ENCODE data around the gene CNGB1.

The CNGB1 gene

GRCh38 chr16:57886427-57886826 is 84.5 kb downstream of the CNGB1 start:
- ATAC-seq (ENCODE audit: low read depth) (no peak), DNase-seq (ENCODE audit: low spot score) (no peak)
- no peaks in the 10 kb centered on the region for H3K9me3 ChIP-seq (ENCODE audit: severe bottlenecking)
- H3K27ac ChIP-seq (ENCODE audit: poor library complexity, severe bottlenecking): no peak overlapping the region
- H3K4me1 ChIP-seq (ENCODE audit: insufficient read depth, poor library complexity, severe bottlenecking): peaks cover 3% of the 10 kb centered on the region
- H3K27me3 ChIP-seq (ENCODE audit: insufficient read depth, poor library complexity, severe bottlenecking): no peaks in the 10 kb centered on the region
- H3K36me3 ChIP-seq (ENCODE audit: low read depth): no peaks in the 10 kb centered on the region
- H3K4me3 ChIP-seq (ENCODE audit: severe bottlenecking): no peak overlapping the region
- TF ChIP-seq, protein P1, sequence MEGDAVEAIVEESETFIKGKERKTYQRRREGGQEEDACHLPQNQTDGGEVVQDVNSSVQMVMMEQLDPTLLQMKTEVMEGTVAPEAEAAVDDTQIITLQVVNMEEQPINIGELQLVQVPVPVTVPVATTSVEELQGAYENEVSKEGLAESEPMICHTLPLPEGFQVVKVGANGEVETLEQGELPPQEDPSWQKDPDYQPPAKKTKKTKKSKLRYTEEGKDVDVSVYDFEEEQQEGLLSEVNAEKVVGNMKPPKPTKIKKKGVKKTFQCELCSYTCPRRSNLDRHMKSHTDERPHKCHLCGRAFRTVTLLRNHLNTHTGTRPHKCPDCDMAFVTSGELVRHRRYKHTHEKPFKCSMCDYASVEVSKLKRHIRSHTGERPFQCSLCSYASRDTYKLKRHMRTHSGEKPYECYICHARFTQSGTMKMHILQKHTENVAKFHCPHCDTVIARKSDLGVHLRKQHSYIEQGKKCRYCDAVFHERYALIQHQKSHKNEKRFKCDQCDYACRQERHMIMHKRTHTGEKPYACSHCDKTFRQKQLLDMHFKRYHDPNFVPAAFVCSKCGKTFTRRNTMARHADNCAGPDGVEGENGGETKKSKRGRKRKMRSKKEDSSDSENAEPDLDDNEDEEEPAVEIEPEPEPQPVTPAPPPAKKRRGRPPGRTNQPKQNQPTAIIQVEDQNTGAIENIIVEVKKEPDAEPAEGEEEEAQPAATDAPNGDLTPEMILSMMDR (IDR thresholded peaks at IDR 0.05; ENCODE audit: poor library complexity, severe bottlenecking): no peak

- H3K4me1 ChIP-seq (ENCODE audit: insufficient read depth, poor library complexity, severe bottlenecking): no peaks in the 10 kb centered on the region
- TF ChIP-seq, protein P1 (IDR thresholded peaks at IDR 0.05; ENCODE audit: poor library complexity, severe bottlenecking): no peak
- H3K27ac ChIP-seq (ENCODE audit: poor library complexity, severe bottlenecking): no peak overlapping the region
- no peaks in the 10 kb centered on the region for H3K36me3 ChIP-seq (ENCODE audit: low read depth)
- no peak for ATAC-seq (ENCODE audit: low read depth)
- H3K9me3 ChIP-seq (ENCODE audit: severe bottlenecking): no peaks in the 10 kb centered on the region
- H3K4me3 ChIP-seq (ENCODE audit: severe bottlenecking): no peak overlapping the region
- no peak for DNase-seq (ENCODE audit: low spot score)
- H3K27me3 ChIP-seq (ENCODE audit: insufficient read depth, poor library complexity, severe bottlenecking): no peaks in the 10 kb centered on the region
These were observed 86.2 kb downstream of the CNGB1 start for GRCh38 chr16:57884655-57885133.

- TF ChIP-seq, protein P1 (IDR thresholded peaks at IDR 0.05; ENCODE audit: poor library complexity, severe bottlenecking): no peak
- no peaks in the 10 kb centered on the region for H3K4me1 ChIP-seq (ENCODE audit: insufficient read depth, poor library complexity, severe bottlenecking)
- no peak overlapping the region for H3K4me3 ChIP-seq (ENCODE audit: severe bottlenecking)
- no peaks in the 10 kb centered on the region for H3K9me3 ChIP-seq (ENCODE audit: severe bottlenecking)
- H3K27me3 ChIP-seq (ENCODE audit: insufficient read depth, poor library complexity, severe bottlenecking): no peaks in the 10 kb centered on the region
- no peaks in the 10 kb centered on the region for H3K36me3 ChIP-seq (ENCODE audit: low read depth)
- DNase-seq (ENCODE audit: low spot score) (no peak), ATAC-seq (ENCODE audit: low read depth) (peak; percentile 42; the same call in 2 of the 3 replicates)
- no peak overlapping the region for H3K27ac ChIP-seq (ENCODE audit: poor library complexity, severe bottlenecking)
These were observed 86.8 kb downstream of the CNGB1 start for GRCh38 chr16:57883953-57884654.

DNA sequence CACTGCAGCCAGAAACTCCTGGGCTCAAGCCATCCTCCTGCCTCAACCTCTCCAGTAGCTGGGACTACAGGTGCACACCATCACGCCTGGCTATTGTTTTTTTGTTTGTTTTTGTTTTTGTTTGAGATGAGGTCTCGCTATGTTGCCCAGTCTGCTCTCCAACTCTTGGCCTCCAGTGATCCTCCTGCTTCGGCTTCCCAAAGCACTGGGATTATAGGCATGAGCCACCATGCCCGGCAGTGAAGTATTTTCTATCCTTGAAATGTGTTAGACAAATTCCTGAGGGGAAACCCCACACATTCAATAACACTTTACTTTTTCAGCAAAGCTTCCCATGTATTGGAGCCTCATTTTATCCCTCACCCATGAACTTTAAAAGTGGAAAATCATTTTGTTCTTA is 87.4 kb downstream of the CNGB1 start:
- no peaks in the 10 kb centered on the region for H3K9me3 ChIP-seq (ENCODE audit: severe bottlenecking)
- no peaks in the 10 kb centered on the region for H3K36me3 ChIP-seq (ENCODE audit: low read depth)
- H3K4me3 ChIP-seq (ENCODE audit: severe bottlenecking): no peak overlapping the region
- ATAC-seq (ENCODE audit: low read depth) (no peak), DNase-seq (ENCODE audit: low spot score) (no peak)
- TF ChIP-seq, protein P1 (IDR thresholded peaks at IDR 0.05; ENCODE audit: poor library complexity, severe bottlenecking): no peak
- no peak overlapping the region for H3K27ac ChIP-seq (ENCODE audit: poor library complexity, severe bottlenecking)
- no peaks in the 10 kb centered on the region for H3K4me1 ChIP-seq (ENCODE audit: insufficient read depth, poor library complexity, severe bottlenecking)
- H3K27me3 ChIP-seq (ENCODE audit: insufficient read depth, poor library complexity, severe bottlenecking): no peaks in the 10 kb centered on the region

- TF ChIP-seq, protein P1 (IDR thresholded peaks at IDR 0.05; ENCODE audit: poor library complexity, severe bottlenecking): no peak
- ATAC-seq (ENCODE audit: low read depth): no peak
- H3K9me3 ChIP-seq (ENCODE audit: severe bottlenecking): no peaks in the 10 kb centered on the region
These were observed 88.1 kb downstream of the CNGB1 start for GRCh38 chr16:57882792-57883191.

More at GRCh38 chr16:57882792-57883191, 88.1 kb downstream of the CNGB1 start:
- Histone ChIP-seq H3K27ac (ENCODE audit: poor library complexity, severe bottlenecking) (no peak overlapping the region), H3K36me3 (ENCODE audit: low read depth) (no peaks in the 10 kb centered on the region), H3K4me1 (ENCODE audit: insufficient read depth, poor library complexity, severe bottlenecking) (no peaks in the 10 kb centered on the region), H3K27me3 (ENCODE audit: insufficient read depth, poor library complexity, severe bottlenecking) (no peaks in the 10 kb centered on the region), H3K4me3 (ENCODE audit: severe bottlenecking) (no peak overlapping the region)
- no peak for DNase-seq (ENCODE audit: low spot score)
